Endothelial cell of umbilical vein (primary cell): ENCODE measurements around the gene GPR18. TPM values are rescaled to one million over a fixed set of nuclear protein-coding genes. Genes with fewer than 3 reads are reported as not detected.

Experiments used
- BruUV-seq: library from RNA; stranded (reverse); fragments of 400-500 nt; replicated peaks from 2 replicates; lab custom pipeline; 2021; lab: Mats Ljungman, UMichigan
- CTCF ChIA-PET: fragments of 300-600, 350-600 bp; sonication (Branson Sonifier 250); formaldehyde crosslinking; loops from one replicate; lab custom pipeline; 2021; ENCODE audit warnings: antibody characterized with exemption, inconsistent platforms; lab: Charles Lee
- POLR2A ChIA-PET: fragments of 300-600, 350-600 bp; sonication (Branson Sonifier 250); formaldehyde crosslinking; loops from one replicate; lab custom pipeline; 2021; ENCODE audit warnings: antibody characterized with exemption, inconsistent platforms; lab: Charles Lee
- DNase-seq: peaks from one replicate; pipeline ENCODE4 v3.0.0-alpha.2; 2011; ENCODE audit warnings: low read depth, low spot score
- FAIRE-seq: peaks from 2 replicates; lab custom pipeline; 2011; peaks lifted over from hg19 to GRCh38; lab: Jason Lieb, UNC
- H2AFZ ChIP-seq: 2 replicates; pipeline ENCODE4 v1.6.0; 2012; ENCODE audit warnings: low read depth, low read length, control low read depth, inconsistent platforms
- H3K27ac ChIP-seq: 2 replicates; pipeline ENCODE4 v1.5.1; 2011; ENCODE audit warnings: low read depth, mild to moderate bottlenecking, control low read depth, low read length, moderate library complexity; ENCODE audit not compliant: insufficient read depth
- H3K27me3 ChIP-seq, 2 experiments: 2 replicates each; pipeline versions ENCODE4 v1.6.0 to v1.6.1; 2011; ENCODE audit warnings: low read length in 2 of 2, mixed read lengths in 1 of 2; ENCODE audit not compliant: control insufficient read depth in 2 of 2, insufficient read depth in 2 of 2
- H3K36me3 ChIP-seq, 2 experiments: 2 replicates in 1 of 2; 3 replicates in 1 of 2; pipeline ENCODE4 v1.5.1; 2011; ENCODE audit warnings: low read length in 2 of 2, mild to moderate bottlenecking in 1 of 2, moderate library complexity in 1 of 2; ENCODE audit not compliant: control insufficient read depth in 2 of 2, insufficient read depth in 2 of 2; ENCODE audit errors: extremely low read depth in 1 of 2
- H3K4me1 ChIP-seq: 3 replicates; pipeline ENCODE4 v1.5.1; 2011; ENCODE audit warnings: mild to moderate bottlenecking, low read length; ENCODE audit not compliant: control insufficient read depth, insufficient read depth; ENCODE audit errors: extremely low read depth
- H3K4me2 ChIP-seq: 2 replicates; pipeline ENCODE4 v1.6.1; 2011; ENCODE audit warnings: low read length, control low read depth, mixed read lengths; ENCODE audit not compliant: insufficient read depth
- H3K4me3 ChIP-seq, 3 experiments: fragments of 200-600 bp in 1 of 3; sonication (generic), shearing (Covaris generic) in 1 of 3; replicated peaks in 1 of 3; 2 replicates each; pipeline ENCODE4 v1.5.1; 2011 to 2016; ENCODE audit warnings: control low read depth in 3 of 3, low read length in 3 of 3, mild to moderate bottlenecking in 2 of 3, inconsistent platforms in 1 of 3, low read depth in 1 of 3, moderate library complexity in 1 of 3; ENCODE audit not compliant: insufficient read depth in 1 of 3
- H3K79me2 ChIP-seq: 2 replicates; pipeline ENCODE4 v1.6.0; 2012; ENCODE audit warnings: low read length, inconsistent platforms; ENCODE audit not compliant: control insufficient read depth, insufficient read depth
- H3K9ac ChIP-seq: replicated peaks from 2 replicates; pipeline ENCODE3; 2011; ENCODE audit warnings: low read length, control low read depth; ENCODE audit not compliant: insufficient read depth; ENCODE audit errors: extremely low read depth
- H3K9me1 ChIP-seq: replicated peaks from 3 replicates; pipeline ENCODE4 v1.6.0; 2011; ENCODE audit warnings: mild to moderate bottlenecking, low read length; ENCODE audit not compliant: control insufficient read depth, insufficient read depth; ENCODE audit errors: extremely low read depth
- H3K9me3 ChIP-seq: replicated peaks from 2 replicates; pipeline ENCODE4 v1.5.1; 2012; ENCODE audit warnings: low read length, inconsistent platforms; ENCODE audit not compliant: control insufficient read depth, insufficient read depth
- H4K20me1 ChIP-seq: replicated peaks from 2 replicates; pipeline ENCODE3; 2011; ENCODE audit warnings: mild to moderate bottlenecking, low read length; ENCODE audit not compliant: control insufficient read depth, insufficient read depth; ENCODE audit errors: extremely low read depth
- EZH2 ChIP-seq: IDR thresholded peaks from 2 replicates; pipeline ENCODE4 v1.6.1; 2012; ENCODE audit warnings: borderline replicate concordance, low read depth, mild to moderate bottlenecking, moderate library complexity, low read length, inconsistent platforms; ENCODE audit not compliant: severe bottlenecking
- FOS ChIP-seq: IDR thresholded peaks from 2 replicates; pipeline ENCODE4 v1.6.1; 2011; ENCODE audit warnings: mild to moderate bottlenecking, low read length, moderate library complexity, borderline replicate concordance; ENCODE audit not compliant: insufficient read depth
- GATA2 ChIP-seq: IDR thresholded peaks from 2 replicates; pipeline ENCODE4 v1.7.0; 2011; ENCODE audit warnings: low read depth, mild to moderate bottlenecking, moderate library complexity, mixed read lengths, low read length; ENCODE audit not compliant: insufficient read length, insufficient read depth
- JUN ChIP-seq: IDR thresholded peaks from 2 replicates; pipeline ENCODE4 v1.6.1; 2011; ENCODE audit warnings: borderline replicate concordance, low read depth; ENCODE audit not compliant: insufficient read length, insufficient read depth
- MAX ChIP-seq: IDR thresholded peaks from 2 replicates; pipeline ENCODE4 v1.6.1; 2011; ENCODE audit not compliant: insufficient read depth, insufficient read length
- MYC ChIP-seq: IDR thresholded peaks from one replicate; pipeline ENCODE4 v1.6.1; 2011; ENCODE audit warnings: mild to moderate bottlenecking, low read depth, low read length
- POLR2A ChIP-seq: IDR thresholded peaks from 2 replicates; pipeline ENCODE4 v1.6.1; 2012; ENCODE audit warnings: low read depth, mild to moderate bottlenecking, control low read depth, low read length
- POLR2AphosphoS5 ChIP-seq: IDR thresholded peaks from 2 replicates; pipeline ENCODE4 v1.6.1; 2012; ENCODE audit warnings: low read depth, mild to moderate bottlenecking, control low read depth, low read length, moderate library complexity; ENCODE audit not compliant: insufficient read depth
- dilution Hi-C: fragments of 300-500 bp; cut with MboI; formaldehyde crosslinking; loops from one replicate; pipeline ENCODE4 v1.15.0; 2019; ENCODE audit warnings: low sequenced_read_pairs; ENCODE audit not compliant: extremely low pct_ligation_motif_present
- intact Hi-C: fragments of 100-400 bp; cut with micrococcal nuclease; formaldehyde crosslinking; loops from one replicate; pipeline ENCODE4 v1.10.0; 2022
- polyA plus RNA-seq, 4 experiments: library from polyadenylated mRNA; depleted of rRNA in 3 of 4; stranded (reverse) in 3 of 4; unstranded in 1 of 4; fragments of >200 nt; gene quantifications; 2 replicates each; pipeline versions ENCODE4 v1.2.1 to v1.2.3, GENCODE V29; 2011 to 2012; ENCODE audit warnings: missing spikeins in 1 of 4
- total RNA-seq: library from RNA; stranded (reverse); gene quantifications from 2 replicates; pipeline ENCODE4 v1.2.3, GENCODE V29; 2021
- TF ChIP-seq, protein P1 (sequence below), 2 donors: IDR thresholded peaks; 1 replicate in 1 of 2; 2 replicates in 1 of 2; pipeline ENCODE4 v1.5.1; 2011; ENCODE audit warnings: low read length in 2 of 2, mild to moderate bottlenecking in 2 of 2, moderate library complexity in 2 of 2, control low read depth in 1 of 2, inconsistent platforms in 1 of 2, low read depth in 1 of 2; ENCODE audit not compliant: insufficient read depth in 1 of 2; ENCODE audit errors: extremely low read depth in 1 of 2

Gene GPR18
- total and polyA plus RNA-seq, 2 donors (not counting 3 experiments of a cell fraction or from before 2014, with no cell fraction given) = not detected

DNA sequence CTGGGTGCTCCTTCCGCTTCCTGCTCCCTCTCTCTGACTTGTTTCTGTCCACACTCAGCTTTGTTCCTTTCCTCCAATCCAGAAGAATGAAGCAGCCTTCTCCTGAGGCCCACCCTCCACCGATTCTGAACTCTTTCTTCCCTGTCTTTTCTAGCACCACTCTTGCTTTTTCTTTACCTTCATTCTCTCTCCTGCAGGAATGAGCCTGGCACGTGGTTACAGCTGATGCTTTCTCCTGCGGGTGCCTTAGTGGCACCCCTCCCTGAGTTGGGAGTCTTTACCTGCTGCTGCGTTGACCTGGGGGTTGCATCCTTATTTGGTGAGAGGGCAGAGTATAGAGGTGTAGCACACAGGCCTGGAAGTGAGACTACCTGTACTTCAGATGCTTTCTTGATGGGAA, 51.3 kb downstream of the GPR18 start:
- Histone ChIP-seq H3K4me1 (peaks cover 7% of the 10 kb centered on the region), H4K20me1 (peaks cover 2% of the 10 kb centered on the region), H3K36me3 (peaks cover 0 to 4% of the 10 kb centered on the region in 2 experiments), H3K79me2 (peaks cover 63% of the 10 kb centered on the region), H3K9me3 (no peaks in the 10 kb centered on the region), H3K9me1 (no peaks in the 10 kb centered on the region), H3K9ac (no peak overlapping the region), H3K27ac (no peak overlapping the region), H2AFZ (no peak overlapping the region), H3K4me2 (no peak overlapping the region), H3K4me3 (no peak overlapping the region), H3K27me3 (no peaks in the 10 kb centered on the region)
- no peak for TF ChIP-seq POLR2A
- no peak for TF ChIP-seq GATA2
- no peak for TF ChIP-seq EZH2
- POLR2A ChIA-PET = no interaction called here
- BruUV-seq = no TSS peak
- FAIRE-seq (no peak), DNase-seq (no peak)
- intact Hi-C loops (loop anchor here (10.0 kb wide), 1 partner anchor 228 kb away; no protein-coding TSS in a partner anchor), dilution Hi-C loops (no loop called here)
- CTCF ChIA-PET = interaction anchor here (0.9 to 1.4 kb wide), 3 partner anchors 10 to 30 kb away, joined by 3 to 5 read pairs (median 4); no protein-coding TSS in a partner anchor

DNA sequence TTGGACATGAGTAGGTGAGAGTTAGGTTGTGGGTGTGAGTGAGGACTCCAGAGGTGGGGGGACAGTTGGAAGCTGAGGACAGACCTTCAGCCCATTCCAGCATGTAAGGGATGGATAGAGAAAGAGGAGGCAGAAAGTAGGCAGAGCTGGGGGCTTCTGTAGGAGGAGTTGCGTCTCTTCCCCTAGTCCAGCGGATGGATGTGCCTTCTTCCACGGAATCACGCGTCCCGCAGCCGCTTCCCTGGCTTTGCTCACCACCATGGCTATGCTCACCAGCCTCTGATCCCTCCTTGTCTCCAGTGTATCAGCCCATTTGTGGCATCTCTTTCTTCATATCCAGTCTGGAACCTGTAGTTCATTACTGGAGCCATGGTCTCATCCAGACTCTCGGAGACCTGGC, 52.0 kb downstream of the GPR18 start:
- BruUV-seq = no TSS peak
- Histone ChIP-seq H3K4me2 (no peak overlapping the region), H2AFZ (no peak overlapping the region), H3K4me1 (peaks cover 7% of the 10 kb centered on the region), H3K27me3 (no peaks in the 10 kb centered on the region), H3K79me2 (peaks cover 65% of the 10 kb centered on the region), H4K20me1 (peaks cover 2% of the 10 kb centered on the region), H3K9ac (no peak overlapping the region), H3K27ac (no peak overlapping the region), H3K36me3 (peaks cover 0 to 4% of the 10 kb centered on the region in 2 experiments), H3K9me1 (no peaks in the 10 kb centered on the region), H3K9me3 (no peaks in the 10 kb centered on the region), H3K4me3 (no peak overlapping the region)
- intact Hi-C loops = loop anchor here (10.0 kb wide), 1 partner anchor 229 kb away; no protein-coding TSS in a partner anchor
- CTCF ChIA-PET = interaction anchor here (0.9 to 1.4 kb wide), 3 partner anchors 9 to 30 kb away, joined by 3 to 5 read pairs (median 4); no protein-coding TSS in a partner anchor
- TF ChIP-seq MYC (no peak), POLR2AphosphoS5 (no peak), EZH2 (no peak), MAX (no peak), FOS (no peak), GATA2 (no peak), POLR2A (no peak), JUN (no peak)
- TF ChIP-seq, protein P1, sequence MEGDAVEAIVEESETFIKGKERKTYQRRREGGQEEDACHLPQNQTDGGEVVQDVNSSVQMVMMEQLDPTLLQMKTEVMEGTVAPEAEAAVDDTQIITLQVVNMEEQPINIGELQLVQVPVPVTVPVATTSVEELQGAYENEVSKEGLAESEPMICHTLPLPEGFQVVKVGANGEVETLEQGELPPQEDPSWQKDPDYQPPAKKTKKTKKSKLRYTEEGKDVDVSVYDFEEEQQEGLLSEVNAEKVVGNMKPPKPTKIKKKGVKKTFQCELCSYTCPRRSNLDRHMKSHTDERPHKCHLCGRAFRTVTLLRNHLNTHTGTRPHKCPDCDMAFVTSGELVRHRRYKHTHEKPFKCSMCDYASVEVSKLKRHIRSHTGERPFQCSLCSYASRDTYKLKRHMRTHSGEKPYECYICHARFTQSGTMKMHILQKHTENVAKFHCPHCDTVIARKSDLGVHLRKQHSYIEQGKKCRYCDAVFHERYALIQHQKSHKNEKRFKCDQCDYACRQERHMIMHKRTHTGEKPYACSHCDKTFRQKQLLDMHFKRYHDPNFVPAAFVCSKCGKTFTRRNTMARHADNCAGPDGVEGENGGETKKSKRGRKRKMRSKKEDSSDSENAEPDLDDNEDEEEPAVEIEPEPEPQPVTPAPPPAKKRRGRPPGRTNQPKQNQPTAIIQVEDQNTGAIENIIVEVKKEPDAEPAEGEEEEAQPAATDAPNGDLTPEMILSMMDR (IDR thresholded peaks at IDR 0.05; ENCODE audit: extremely low read depth in 1 of 2, insufficient read depth in 1 of 2, low read depth in 1 of 2, low read length in 2 of 2) = no peak
- DNase-seq = no peak
- POLR2A ChIA-PET = no interaction called here
- FAIRE-seq = no peak
- dilution Hi-C loops = no loop called here
